ENCODE data around the gene HLA-DQB2.

GRCh38 chr6:32716396-32716795, 46.9 kb downstream of the HLA-DQB2 start:
- TF ChIP-seq CTCF (IDR thresholded peaks at IDR 0.05; ENCODE audit: low read depth, low read length) (peak; percentile 25), EZH2phosphoT487 (IDR thresholded peaks at IDR 0.05; ENCODE audit: low read depth) (no peak)

All from OCI-LY3 (cell line).